ENCODE measurements around the gene LATS2.
"Not testable (repeated sequence)": the region's sequence is repeated elsewhere in the genome, so short reads cannot be mapped to it uniquely, and the experiment has no call there.

The LATS2 gene

GRCh38 chr13:20989656-20990321 lies 71.6 kb downstream of the LATS2 start:
- no peak for DNase-seq

DNA sequence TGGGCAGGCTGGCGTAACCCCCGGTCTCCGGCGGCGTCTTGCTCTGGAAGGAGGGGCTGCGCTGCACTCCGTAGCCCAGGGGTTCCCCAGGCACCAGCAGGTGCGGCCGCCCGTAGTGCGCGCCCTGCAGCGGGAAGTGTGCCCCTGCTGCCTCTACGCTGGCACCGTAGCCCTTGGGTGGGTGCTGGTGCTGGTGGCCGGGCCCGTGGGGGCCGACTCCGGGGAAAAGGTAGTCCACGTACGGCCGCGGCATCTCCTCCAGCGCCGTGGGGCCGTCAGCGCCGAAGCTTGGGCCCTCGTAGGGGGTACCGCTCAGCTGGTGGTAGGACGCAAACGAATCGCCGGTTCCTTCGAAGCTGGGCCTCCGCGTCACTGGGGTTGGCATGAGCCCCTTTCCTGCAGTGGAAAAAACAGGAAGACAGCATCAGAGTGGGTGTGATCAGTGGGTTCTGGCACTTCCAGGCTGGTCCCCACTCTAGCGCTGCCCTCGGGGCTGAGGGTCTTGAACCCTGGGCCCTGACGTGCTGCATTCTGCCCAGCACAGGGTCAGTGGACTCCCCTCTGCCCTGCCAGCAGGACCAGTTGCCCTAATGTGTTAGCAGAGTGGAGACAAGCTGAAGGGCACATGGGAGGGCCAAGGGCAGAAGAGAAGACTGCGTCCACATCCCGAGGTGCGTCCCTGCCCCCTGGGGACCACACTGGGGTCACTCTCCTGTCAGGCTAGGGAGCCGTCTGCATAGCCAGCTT lies 72.3 kb downstream of the LATS2 start:
- no peak for DNase-seq

DNA sequence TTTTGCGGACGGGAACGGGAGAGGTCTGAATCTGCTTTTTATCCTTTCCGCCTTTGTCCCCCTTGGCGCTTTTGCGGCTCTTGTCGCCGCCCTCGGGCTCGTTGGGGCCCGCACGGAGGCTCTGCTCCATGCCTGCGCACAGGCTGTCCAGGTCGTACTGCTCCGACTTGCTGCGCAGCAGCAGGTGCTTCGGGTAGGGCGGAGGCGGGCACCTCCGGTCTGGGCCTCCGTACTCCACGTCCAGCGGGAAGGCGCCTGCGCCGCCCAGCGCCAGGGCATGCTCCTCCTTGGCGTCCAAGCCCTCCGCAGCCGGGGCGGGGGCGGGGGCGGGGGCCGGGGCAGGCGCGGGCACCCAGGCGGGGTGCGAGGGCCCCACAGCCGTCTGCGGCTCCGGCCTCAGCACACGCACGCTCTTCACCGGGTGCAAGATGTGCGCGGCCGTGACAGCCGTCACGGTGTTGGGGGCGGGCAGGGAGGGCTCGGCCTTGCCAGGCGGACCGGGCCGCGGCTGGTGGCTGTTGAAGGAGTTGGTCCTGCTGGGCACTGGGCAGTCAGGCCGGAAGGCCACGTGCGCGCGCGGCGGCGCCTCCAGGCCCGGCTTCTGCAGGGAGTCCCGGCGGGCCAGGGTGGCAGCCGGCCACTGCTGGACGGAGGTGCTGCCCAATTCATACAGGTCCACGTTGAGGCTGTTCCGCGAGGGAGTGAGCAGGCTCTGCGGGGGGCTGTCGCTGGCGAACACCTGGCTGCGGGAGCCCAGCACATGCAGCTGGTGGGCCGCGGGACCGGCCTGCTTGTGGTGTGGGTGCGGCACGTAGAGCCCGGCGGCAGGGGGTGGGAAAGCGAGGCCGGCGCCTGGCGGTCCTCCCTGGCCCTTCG lies 73.1 kb downstream of the LATS2 start:
- no peak for DNase-seq

- no peak for DNase-seq
Measured at GRCh38 chr13:20987599-20987998, 73.8 kb downstream of the LATS2 start.

DNA sequence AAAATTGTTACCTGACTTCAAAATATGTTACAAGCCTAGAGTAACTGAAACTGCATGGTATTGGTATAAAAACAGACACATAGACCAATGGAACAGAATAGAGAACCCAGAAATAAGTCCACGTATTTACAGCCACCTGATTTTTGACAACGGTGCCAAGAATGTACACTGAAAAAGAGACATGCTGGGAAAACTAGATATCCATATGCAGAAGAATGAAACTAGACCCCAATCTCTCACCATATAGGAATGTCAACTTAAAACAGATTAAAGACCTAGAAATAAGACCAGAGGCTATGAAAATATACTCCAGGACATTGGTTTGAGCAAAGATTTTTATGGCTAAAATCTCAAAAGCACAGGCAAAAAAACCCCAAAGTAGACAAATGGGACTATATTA lies 76.5 kb downstream of the LATS2 start:
- DNase-seq, result no peak

GRCh38 chr13:20983386-20983785 lies 78.0 kb downstream of the LATS2 start:
- DNase-seq, result no peak

DNA sequence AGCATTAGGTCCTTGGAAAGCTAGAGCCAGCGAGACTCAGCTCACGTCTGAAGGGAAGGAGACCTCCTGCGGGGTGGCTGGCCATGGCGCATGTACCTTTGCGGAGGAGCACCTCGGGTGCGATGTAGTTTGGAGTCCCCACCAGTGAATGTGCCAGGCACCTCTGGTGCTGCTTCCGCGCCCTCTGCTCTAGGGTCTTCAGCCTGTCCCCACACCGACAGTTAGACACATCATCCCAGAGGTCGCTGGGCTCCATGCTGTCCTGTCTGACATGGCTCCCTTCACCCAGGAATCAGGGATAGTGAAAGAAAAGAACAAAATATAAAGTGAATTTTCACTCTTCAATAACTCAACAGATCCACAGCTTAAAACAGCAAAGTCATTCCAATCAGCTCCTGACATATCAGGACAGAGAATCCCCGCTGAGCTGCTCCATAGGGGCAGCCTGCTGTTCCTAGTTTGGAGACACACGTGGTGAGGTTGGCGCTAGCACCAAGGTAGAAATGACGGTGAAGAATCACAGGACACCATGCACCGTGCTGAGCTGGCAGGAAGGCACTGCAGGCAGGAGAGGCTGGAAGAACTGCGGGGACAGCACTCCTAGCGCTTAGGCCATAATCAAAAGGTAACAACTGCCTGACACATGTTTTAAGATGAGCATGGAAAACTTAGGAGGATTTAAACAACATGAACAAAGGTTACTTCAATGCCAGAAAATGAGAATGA lies 79.9 kb downstream of the LATS2 start:
- DNase-seq, result no peak

GRCh38 chr13:20980899-20981298 lies 80.5 kb downstream of the LATS2 start:
- DNase-seq, result no peak

- DNase-seq, result no peak
Measured at GRCh38 chr13:20980430-20980829, 81.0 kb downstream of the LATS2 start.

DNA sequence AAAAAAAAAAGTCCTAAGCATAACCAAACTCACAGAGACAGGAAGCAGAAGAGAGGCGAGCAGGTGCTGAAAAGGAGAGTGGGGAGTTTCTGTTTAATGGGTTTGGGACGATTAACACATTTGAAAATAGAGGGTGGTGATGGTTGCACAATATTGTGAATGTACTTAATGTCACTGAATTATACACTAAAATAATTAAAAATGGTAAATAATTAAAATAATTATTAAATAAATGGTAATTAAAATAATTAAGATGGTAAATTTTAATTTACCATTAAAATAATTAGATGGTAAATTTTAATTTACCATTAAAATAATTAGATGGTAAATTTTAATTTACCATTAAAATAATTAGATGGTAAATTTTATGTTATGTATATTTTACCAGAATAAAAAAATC lies 84.0 kb downstream of the LATS2 start:
- DNase-seq, result no peak

GRCh38 chr13:20974981-20975585 lies 86.3 kb downstream of the LATS2 start:
- DNase-seq, result no peak

DNA sequence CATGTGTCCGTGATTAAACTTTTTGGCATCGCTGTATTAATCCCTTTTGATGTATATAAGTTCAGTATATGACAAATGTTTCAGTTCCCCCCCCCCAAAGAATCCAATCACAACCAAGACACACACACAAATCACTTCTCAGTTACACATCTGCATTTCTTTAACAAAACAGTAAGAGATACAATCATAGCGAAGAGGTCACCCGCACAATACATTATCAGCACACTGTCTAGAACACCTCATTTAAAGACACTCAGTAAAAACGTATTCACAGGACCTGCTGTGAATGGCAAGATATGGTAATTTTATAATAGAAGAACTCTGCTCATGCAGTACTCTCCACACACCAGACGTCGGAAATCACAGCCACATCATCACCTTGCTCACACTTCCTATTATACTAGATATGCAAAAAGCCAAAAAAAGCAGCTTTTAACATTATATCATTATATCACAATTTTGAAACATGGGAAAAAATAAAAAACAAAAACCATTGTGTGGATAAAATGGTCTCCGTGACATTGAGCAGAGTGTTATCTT lies 87.4 kb downstream of the LATS2 start:
- no peak for DNase-seq

GRCh38 chr13:20972731-20973130 lies 88.7 kb downstream of the LATS2 start:
- DNase-seq, result no peak

- DNase-seq, result no peak
Measured at GRCh38 chr13:20969182-20969581, 92.2 kb downstream of the LATS2 start.

GRCh38 chr13:20968745-20969144 lies 92.6 kb downstream of the LATS2 start:
- DNase-seq, result no peak

- DNase-seq, result no peak
Measured at GRCh38 chr13:20967340-20967739, 94.0 kb downstream of the LATS2 start.

DNA sequence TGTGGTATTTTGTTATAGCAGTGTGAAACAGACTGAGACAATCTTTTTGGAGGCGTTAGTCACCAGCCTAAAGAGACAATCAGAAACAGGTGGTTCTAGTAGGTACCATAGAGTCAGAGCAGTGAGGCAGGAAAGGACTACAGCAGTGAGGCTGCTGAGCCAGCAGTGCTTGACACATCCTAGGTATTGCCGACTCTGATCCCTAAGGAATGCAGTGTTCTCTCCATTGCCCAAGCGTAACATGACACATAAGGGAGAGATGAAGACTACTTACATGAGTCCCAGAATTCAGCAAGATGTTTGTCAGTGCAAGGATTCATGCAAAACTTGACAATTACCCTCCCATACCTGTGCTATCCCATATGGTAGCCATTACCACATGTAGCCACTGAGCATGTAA lies 96.5 kb downstream of the LATS2 start:
- DNase-seq, result no peak

GRCh38 chr13:20961663-20962062 lies 99.7 kb downstream of the LATS2 start:
- not testable (repeated sequence) for DNase-seq

DNA sequence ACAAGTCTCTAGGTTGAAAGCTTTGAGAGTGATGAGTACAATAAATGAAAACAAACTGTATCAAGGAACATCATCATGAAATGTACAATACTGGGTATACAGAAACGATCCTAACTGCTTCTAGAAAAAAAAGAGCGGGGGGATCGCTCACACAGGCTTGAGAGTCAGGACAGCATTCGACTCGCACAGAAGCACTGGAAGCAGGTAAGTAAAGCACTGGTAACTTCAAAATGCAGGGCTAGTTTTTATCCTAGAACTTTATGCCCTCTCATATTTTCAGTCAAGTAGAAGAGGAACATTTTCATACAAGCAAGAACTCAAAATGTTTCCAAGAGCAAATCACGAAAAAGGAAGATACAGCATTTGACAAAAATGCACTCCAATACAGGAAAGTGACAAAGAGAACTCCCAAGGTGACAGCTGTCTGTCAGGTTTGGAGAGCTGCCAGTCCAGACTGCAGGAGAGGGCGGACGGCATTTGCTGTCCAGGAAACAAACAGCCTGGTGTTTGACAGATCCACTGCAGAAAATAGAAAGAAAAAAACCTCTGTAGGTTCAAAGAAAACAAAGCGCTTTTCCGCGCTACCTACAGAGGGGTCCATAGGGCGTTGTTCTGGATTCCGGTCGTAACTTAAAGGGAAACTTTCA lies 100.6 kb downstream of the LATS2 start:
- no peak for DNase-seq

DNA sequence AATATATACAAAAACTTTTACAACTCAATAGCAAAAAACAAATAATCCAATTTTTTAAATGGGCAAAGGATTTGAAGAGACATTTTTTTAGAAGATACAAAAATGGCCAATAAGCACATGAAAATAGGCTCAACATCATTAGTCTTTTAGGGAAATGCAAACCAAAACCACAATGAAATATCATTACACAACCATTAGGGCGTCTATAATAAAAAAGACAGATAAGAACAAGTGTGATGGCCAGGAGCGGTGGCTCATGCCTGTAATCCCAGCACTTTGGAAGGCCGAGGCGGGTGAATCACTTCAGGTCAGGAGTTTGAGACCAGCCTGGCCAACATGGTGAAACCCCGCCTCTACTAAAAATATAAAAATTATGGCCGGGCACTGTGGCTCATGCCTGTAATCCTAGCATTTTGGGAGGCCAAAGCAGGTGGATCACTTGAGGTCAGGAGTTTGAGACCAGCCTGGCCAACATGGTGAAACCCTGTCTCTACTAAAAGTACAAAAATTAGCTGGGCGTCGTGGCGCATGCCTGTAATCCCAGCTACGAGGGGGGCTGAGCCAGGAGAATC lies 104.3 kb downstream of the LATS2 start:
- DNase-seq, result not testable (repeated sequence)

DNA sequence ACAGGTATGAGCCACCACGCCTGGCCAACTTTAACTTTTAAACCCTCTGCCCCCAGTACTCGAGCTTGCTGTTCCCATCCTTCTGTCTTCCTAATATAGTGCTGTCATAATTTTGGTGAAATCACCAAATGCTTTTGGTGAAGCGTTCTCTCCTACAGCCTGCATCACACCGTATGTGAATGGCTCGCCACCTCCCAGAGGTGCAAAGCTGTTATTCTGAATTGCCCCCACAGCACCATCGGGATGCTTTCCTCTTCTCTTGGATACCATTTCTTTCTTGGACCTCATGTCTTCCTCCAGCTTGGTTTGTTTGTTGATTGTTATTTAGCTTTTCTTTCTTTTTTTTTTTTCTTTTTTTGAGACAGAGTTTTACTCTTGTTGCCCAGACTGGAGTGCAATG lies 105.9 kb downstream of the LATS2 start:
- no peak for DNase-seq

Data from DMS79 treated with DMSO at 0.1 percent for 48 hours (cell line).